AG08396 (cell line): ENCODE data around the gene POLR3G.

Experiments used
- DNase-seq: peaks from one replicate; pipeline ENCODE4 v3.0.0; 2012; ENCODE audit warnings: low spot score, mixed read lengths

The POLR3G gene, protein sequence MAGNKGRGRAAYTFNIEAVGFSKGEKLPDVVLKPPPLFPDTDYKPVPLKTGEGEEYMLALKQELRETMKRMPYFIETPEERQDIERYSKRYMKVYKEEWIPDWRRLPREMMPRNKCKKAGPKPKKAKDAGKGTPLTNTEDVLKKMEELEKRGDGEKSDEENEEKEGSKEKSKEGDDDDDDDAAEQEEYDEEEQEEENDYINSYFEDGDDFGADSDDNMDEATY

DNA sequence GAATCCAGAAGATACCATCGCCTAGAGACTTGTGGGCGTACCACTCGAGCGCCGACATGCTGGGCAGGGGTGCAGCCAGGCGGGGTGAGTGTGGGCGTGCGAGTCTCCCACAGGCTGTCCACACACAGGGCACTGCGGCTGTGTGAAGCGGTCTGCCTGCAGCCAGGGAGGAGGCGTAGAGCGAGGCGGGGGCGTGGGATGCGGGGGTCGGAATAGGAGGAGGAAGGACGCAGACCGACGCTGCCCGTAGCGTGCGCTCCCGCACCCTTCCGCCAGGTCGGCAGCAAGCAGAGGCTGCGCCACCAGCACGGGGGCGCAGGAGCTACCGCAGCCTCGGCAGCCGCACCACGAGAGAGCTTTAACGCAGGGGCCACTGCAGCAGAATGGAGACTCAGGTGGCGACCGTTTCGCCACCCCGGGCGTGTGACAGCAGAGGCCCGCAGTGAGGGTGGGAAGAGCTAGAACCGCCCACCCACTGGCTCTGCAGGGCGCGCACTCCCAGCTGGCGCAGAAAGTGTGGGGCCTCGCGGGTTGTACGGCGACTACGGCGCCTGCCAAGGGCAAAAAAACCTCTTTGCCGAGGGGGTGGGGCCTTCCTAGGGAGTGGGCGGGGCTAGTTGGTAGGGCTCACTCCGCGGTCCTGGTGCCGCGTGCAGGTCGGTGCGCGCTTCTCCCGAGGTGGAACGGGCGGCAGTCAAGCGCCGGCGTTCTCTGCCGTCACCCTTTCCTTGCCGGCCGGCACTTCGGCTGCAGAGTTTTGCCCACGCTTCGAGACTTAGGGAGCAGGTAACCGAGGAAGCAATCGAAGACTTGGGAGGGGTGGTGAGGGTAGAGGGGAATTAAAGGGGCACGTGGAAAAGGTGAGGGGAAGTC is at the start of gene POLR3G, which contains the start of gene MBLAC2:
TSS of gene POLR3G (plus strand) at position 630 of the 873 bp plus-strand sequence. CDS start 10,704 bp downstream, outside the sequence.
TSS of gene MBLAC2 (minus strand) at position 537 of the 873 bp plus-strand sequence. CDS start at position 58, 479 bp downstream.
- DNase-seq, result peak; percentile 95

- DNase-seq, result peak; percentile 9
Measured at GRCh38 chr5:90434116-90434714, 40.4 kb upstream of the POLR3G start.

DNA sequence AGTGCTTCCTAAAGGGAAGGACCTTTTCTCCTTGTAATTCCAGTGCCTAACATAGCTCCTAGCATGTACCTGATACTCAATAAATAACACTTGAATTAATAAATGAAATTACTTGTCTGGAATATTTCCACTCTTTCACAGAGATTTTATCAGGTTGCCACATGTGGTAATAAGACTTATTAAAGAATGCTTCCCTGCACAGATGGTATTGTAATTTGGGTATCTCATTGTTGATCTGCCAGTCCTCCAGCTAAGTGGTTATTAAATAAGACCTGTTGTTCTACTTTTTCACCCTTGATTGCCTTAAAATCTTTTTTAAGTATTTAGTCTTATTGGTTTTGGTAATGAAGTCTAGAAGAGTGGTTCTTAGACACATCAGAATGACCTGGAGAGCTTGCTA is 37.0 kb upstream of the POLR3G start:
- DNase-seq, result no peak

GRCh38 chr5:90438100-90438499 is 36.6 kb upstream of the POLR3G start:
- DNase-seq, result no peak

GRCh38 chr5:90440644-90441043 is 34.0 kb upstream of the POLR3G start:
- no peak for DNase-seq

GRCh38 chr5:90446961-90447360 is 27.7 kb upstream of the POLR3G start:
- DNase-seq, result no peak

DNA sequence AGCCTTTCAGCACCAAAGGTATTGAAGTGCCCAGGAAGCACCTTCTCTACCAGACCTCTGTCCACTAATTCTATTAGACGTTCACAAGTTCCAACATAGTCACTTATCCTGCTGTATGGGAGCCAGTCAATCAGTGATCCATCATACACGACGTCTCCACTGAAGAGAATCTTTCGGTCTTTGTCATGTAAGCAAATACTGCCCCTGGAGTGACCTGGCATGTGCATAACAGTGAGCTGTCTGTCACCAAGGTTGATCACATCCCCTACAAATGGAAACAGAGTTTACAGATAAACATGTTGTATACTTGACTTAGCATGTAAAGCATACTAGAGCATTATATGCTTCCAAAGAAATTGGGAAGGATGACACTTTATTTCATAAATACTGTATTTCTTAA is 13.4 kb upstream of the POLR3G start:
- no peak for DNase-seq

- no peak for DNase-seq
Measured at GRCh38 chr5:90472783-90473395, 1.8 kb upstream of the POLR3G start.

DNA sequence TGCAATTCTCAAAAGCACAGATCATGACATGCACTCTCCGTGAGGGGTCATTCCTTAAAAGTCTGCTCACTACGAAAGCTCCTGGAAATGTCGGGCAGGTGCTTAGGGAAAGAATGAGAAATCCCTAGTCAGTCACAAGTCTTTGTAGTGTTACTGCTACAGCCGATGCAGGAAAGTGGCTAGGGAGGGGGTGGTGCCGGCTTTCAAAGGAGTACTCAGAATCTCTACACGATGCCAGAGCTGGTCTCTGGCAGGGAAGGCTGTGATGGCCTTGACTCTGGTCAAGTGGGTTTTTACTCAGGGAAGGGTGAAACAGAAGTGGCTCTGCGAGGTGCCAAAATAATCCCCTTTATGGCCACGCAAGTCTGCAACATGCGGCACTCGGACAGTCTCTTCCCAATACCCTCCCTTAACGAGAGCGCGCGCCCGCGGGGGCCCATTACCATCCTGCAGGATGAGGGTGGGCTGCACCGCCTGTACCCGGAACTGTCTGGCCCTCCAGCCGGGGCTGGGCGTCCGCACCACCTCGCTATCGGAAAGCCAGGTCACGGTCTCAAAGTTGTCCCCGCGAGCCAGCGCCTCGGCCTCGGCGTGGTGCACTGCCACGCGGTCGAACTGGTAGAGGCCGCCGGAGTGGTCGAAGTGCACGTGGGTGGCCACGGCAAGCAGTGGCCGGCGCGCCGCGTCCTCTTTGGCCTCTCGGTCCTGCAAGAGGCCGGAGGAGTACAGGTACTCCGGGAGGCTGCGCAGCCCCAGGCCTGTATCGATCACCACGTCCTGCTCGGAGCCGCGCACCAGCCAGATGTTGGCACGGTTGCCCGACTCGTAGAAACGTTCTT is 1.0 kb upstream of the POLR3G start:
- DNase-seq, result peak; percentile 39

GRCh38 chr5:90475436-90475980 is 844 bp downstream of the POLR3G start:
- DNase-seq, result no peak

GRCh38 chr5:90476391-90476790 is 1.7 kb downstream of the POLR3G start:
- DNase-seq, result no peak

DNA sequence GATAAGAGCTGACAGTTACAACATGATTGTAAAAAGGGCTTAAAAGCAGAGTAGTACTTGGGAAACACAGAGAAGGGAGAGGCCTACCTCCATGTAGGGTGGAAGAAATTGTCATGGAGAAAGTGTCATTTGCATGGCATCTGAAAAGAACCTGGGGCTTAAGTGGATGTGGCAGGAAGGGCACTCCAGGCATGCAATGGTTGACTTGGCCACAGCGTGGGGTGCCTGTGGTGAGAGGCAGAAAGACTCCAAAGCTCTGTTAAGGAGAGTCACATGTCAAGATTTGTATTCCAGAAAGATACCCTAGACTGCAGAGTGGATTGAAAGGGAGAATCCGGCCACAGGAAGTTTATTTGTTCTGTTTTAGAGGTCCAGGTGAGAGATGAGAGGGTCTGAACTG is 2.4 kb downstream of the POLR3G start:
- DNase-seq, result no peak

DNA sequence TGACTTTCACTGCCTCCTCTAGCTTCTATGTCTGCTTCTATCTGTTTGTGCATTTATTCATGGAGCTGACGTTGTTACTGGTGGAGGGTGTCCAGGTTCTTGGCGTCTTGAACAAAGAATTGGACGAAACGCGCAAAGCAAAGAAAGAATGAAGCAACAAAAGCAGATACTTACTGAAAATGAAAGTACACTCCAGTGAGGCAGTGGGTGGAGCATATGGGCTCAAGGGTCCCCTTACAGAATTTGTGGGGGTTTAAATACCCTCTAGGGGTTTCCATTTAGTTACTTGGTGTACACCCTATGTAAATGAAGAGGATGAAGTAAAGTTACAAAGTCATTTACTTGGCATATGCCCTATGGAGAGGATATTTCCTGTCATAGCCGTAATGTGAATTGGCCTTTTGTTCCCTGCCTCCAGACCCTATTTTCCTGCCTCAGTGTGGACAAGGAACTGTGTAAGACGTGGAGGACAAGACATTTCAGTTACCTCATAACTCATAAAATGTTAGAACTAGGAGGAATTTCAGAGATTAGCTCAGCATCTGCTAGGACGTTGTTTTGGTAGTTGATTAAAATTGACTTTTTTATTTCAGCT is 3.1 kb downstream of the POLR3G start:
- DNase-seq, result no peak

DNA sequence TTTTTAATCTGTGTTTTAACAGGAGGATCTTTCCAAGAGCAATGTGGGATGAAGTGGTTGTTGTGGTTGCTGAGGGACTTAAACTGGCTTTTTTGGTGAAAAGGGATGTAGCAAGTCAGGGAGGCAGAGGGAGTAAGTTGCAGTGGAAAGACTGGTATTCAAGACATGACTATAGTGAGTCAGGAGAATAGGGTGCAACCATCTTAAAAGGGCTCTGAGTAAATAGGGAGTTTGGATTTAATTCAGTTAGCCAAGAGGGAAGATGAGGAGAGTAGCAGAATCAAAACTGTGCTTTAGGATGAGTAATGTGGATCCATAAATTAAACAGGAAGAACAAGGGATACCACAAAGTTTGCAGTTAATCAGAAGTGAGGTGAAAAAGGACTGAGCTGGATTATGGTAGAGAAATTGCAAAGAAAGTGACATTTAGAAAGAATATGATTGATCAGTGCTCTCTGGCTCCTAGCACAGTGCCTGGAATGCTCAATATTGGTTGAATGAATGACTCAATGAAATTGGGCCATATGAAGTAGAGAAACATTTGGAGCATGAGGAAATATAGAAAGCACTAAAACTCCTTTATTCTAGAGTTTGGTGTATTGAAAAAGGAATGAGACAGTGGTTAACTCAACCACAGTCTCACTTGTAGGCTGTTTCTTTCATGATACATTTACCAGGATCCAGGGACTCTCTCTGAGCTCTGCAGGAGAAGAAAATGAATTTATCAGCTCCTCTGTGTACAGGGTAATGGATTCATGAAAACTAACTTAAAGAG is 5.1 kb downstream of the POLR3G start:
- DNase-seq, result peak; percentile 17

- DNase-seq, result no peak
Measured at GRCh38 chr5:90480699-90481098, 6.0 kb downstream of the POLR3G start.

- DNase-seq, result no peak
Measured at GRCh38 chr5:90483206-90483605, 8.5 kb downstream of the POLR3G start.

GRCh38 chr5:90484540-90484939 is 9.9 kb downstream of the POLR3G start:
- no peak for DNase-seq

DNA sequence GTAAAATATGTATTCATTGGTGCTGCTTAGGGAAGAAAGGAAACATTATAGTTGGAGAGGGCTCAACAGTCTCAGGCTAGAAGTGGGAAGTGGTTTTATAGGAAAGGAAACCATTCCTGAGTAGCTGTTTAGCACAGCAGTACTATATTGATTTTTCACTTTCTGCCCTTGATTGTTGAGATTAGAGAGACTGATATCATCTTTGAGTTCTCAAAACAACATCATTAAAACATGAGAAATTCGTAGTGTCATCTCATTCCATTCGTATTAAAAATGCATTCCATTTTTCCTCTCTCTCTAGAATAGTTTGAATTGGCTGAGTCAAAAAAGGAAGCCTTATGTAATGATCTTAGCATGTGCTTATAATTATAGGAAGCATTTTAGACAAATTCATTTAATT is 14.1 kb downstream of the POLR3G start:
- DNase-seq, result peak; percentile 8

DNA sequence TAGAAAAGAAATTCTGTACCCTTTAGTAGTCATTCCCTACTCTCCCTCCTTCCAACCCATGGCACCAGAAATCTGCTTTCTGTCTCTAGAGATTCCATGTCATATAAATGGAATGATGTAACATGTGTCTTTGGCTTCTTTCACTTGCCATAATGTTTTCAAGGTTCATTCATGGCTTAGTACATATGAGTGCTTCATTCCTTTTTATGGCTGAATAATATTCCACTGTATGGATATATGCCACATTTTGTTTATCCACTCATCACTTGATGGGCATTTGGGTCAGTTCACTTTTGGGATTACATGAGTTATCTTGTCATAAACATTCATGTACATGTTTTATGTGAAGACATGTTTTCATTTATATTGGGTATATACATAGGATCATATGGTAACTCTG is 19.4 kb downstream of the POLR3G start:
- DNase-seq, result no peak

DNA sequence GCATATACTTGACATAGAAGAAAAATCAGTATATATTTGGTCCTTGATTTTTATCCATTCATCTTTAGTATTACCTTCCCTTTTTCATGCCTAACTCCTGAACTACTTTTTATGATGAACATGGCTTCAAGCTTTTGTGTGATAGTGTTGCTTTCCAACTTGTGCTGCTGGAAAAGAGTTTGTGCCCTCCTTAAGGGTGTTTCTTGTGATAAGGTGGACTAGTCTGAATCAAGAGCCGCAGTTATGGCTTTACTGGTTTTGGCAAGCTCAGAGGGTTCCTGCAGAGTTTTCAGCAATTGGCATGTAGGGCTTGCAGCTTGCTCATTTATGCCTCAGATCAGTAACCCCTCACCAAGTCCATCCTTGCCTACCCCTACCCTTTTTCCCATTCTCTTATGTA is 20.5 kb downstream of the POLR3G start:
- DNase-seq, result no peak
